ENCODE measurements around the gene ZNF469.

The ZNF469 gene

GRCh38 chr16:88385831-88386815 is 3.4 kb downstream of the ZNF469 start:
- Histone ChIP-seq H3K27me3 (ENCODE audit: control insufficient read depth, insufficient read depth, low read length) (peaks cover 33% of the 10 kb centered on the region), H3K36me3 (ENCODE audit: control insufficient read depth, insufficient read depth, low read length) (no peaks in the 10 kb centered on the region), H3K9me3 (ENCODE audit: control insufficient read depth, low read length) (no peaks in the 10 kb centered on the region), H3K4me1 (ENCODE audit: control insufficient read depth, insufficient read depth, low read length) (peaks cover 26% of the 10 kb centered on the region), H3K9ac (ENCODE audit: low read length) (no peak overlapping the region), H3K4me3 (ENCODE audit: low read length) (no peak overlapping the region)

- Histone ChIP-seq H3K36me3 (ENCODE audit: control insufficient read depth, insufficient read depth, low read length) (no peaks in the 10 kb centered on the region), H3K4me1 (ENCODE audit: control insufficient read depth, insufficient read depth, low read length) (peaks cover 26% of the 10 kb centered on the region), H3K9me3 (ENCODE audit: control insufficient read depth, low read length) (no peaks in the 10 kb centered on the region), H3K27me3 (ENCODE audit: control insufficient read depth, insufficient read depth, low read length) (peaks cover 25% of the 10 kb centered on the region), H3K4me3 (ENCODE audit: low read length) (no peak overlapping the region), H3K9ac (ENCODE audit: low read length) (peak overlapping the region; percentile 53)
Observed at GRCh38 chr16:88387180-88387765, 4.5 kb downstream of the ZNF469 start.

GRCh38 chr16:88387941-88388627 is 5.3 kb downstream of the ZNF469 start:
- no peak overlapping the region for H3K4me3 ChIP-seq (ENCODE audit: low read length)
- H3K9ac ChIP-seq (ENCODE audit: low read length) = peak overlapping the region; percentile 53
- H3K9me3 ChIP-seq (ENCODE audit: control insufficient read depth, low read length) = no peaks in the 10 kb centered on the region
- H3K36me3 ChIP-seq (ENCODE audit: control insufficient read depth, insufficient read depth, low read length) = no peaks in the 10 kb centered on the region
- peaks cover 26% of the 10 kb centered on the region for H3K4me1 ChIP-seq (ENCODE audit: control insufficient read depth, insufficient read depth, low read length)
- H3K27me3 ChIP-seq (ENCODE audit: control insufficient read depth, insufficient read depth, low read length) = peaks cover 19% of the 10 kb centered on the region

GRCh38 chr16:88389191-88389590 is 6.4 kb downstream of the ZNF469 start:
- Histone ChIP-seq H3K27me3 (ENCODE audit: control insufficient read depth, insufficient read depth, low read length) (peaks cover 11% of the 10 kb centered on the region), H3K4me1 (ENCODE audit: control insufficient read depth, insufficient read depth, low read length) (peaks cover 21% of the 10 kb centered on the region), H3K4me3 (ENCODE audit: low read length) (no peak overlapping the region), H3K36me3 (ENCODE audit: control insufficient read depth, insufficient read depth, low read length) (no peaks in the 10 kb centered on the region), H3K9me3 (ENCODE audit: control insufficient read depth, low read length) (no peaks in the 10 kb centered on the region), H3K9ac (ENCODE audit: low read length) (no peak overlapping the region)

- Histone ChIP-seq H3K36me3 (ENCODE audit: control insufficient read depth, insufficient read depth, low read length) (no peaks in the 10 kb centered on the region), H3K27me3 (ENCODE audit: control insufficient read depth, insufficient read depth, low read length) (peaks cover 6% of the 10 kb centered on the region), H3K4me1 (ENCODE audit: control insufficient read depth, insufficient read depth, low read length) (peaks cover 18% of the 10 kb centered on the region), H3K9me3 (ENCODE audit: control insufficient read depth, low read length) (no peaks in the 10 kb centered on the region), H3K9ac (ENCODE audit: low read length) (no peak overlapping the region), H3K4me3 (ENCODE audit: low read length) (no peak overlapping the region)
Observed at GRCh38 chr16:88389621-88390160, 6.9 kb downstream of the ZNF469 start.

GRCh38 chr16:88390265-88390664 is 7.5 kb downstream of the ZNF469 start:
- H3K9ac ChIP-seq (ENCODE audit: low read length) = no peak overlapping the region
- H3K4me1 ChIP-seq (ENCODE audit: control insufficient read depth, insufficient read depth, low read length) = peaks cover 18% of the 10 kb centered on the region
- no peak overlapping the region for H3K4me3 ChIP-seq (ENCODE audit: low read length)
- H3K36me3 ChIP-seq (ENCODE audit: control insufficient read depth, insufficient read depth, low read length) = no peaks in the 10 kb centered on the region
- H3K9me3 ChIP-seq (ENCODE audit: control insufficient read depth, low read length) = no peaks in the 10 kb centered on the region
- peaks cover 3% of the 10 kb centered on the region for H3K27me3 ChIP-seq (ENCODE audit: control insufficient read depth, insufficient read depth, low read length)

- Histone ChIP-seq H3K4me1 (ENCODE audit: control insufficient read depth, insufficient read depth, low read length) (peaks cover 18% of the 10 kb centered on the region), H3K9ac (ENCODE audit: low read length) (no peak overlapping the region), H3K36me3 (ENCODE audit: control insufficient read depth, insufficient read depth, low read length) (no peaks in the 10 kb centered on the region), H3K27me3 (ENCODE audit: control insufficient read depth, insufficient read depth, low read length) (peaks cover 3% of the 10 kb centered on the region), H3K9me3 (ENCODE audit: control insufficient read depth, low read length) (no peaks in the 10 kb centered on the region), H3K4me3 (ENCODE audit: low read length) (no peak overlapping the region)
Observed at GRCh38 chr16:88390735-88391134, 8.0 kb downstream of the ZNF469 start.

- Histone ChIP-seq H3K4me3 (ENCODE audit: low read length) (no peak overlapping the region), H3K27me3 (ENCODE audit: control insufficient read depth, insufficient read depth, low read length) (peaks cover 3% of the 10 kb centered on the region), H3K9ac (ENCODE audit: low read length) (no peak overlapping the region), H3K4me1 (ENCODE audit: control insufficient read depth, insufficient read depth, low read length) (peaks cover 18% of the 10 kb centered on the region), H3K36me3 (ENCODE audit: control insufficient read depth, insufficient read depth, low read length) (no peaks in the 10 kb centered on the region), H3K9me3 (ENCODE audit: control insufficient read depth, low read length) (no peaks in the 10 kb centered on the region)
Observed at GRCh38 chr16:88391144-88391850, 8.5 kb downstream of the ZNF469 start.

GRCh38 chr16:88392111-88392510 is 9.4 kb downstream of the ZNF469 start:
- Histone ChIP-seq H3K4me1 (ENCODE audit: control insufficient read depth, insufficient read depth, low read length) (peaks cover 18% of the 10 kb centered on the region), H3K9ac (ENCODE audit: low read length) (no peak overlapping the region), H3K9me3 (ENCODE audit: control insufficient read depth, low read length) (no peaks in the 10 kb centered on the region), H3K27me3 (ENCODE audit: control insufficient read depth, insufficient read depth, low read length) (peaks cover 3% of the 10 kb centered on the region), H3K4me3 (ENCODE audit: low read length) (no peak overlapping the region), H3K36me3 (ENCODE audit: control insufficient read depth, insufficient read depth, low read length) (no peaks in the 10 kb centered on the region)

- H3K4me1 ChIP-seq (ENCODE audit: control insufficient read depth, insufficient read depth, low read length) = peaks cover 14% of the 10 kb centered on the region
- H3K9me3 ChIP-seq (ENCODE audit: control insufficient read depth, low read length) = no peaks in the 10 kb centered on the region
- H3K36me3 ChIP-seq (ENCODE audit: control insufficient read depth, insufficient read depth, low read length) = no peaks in the 10 kb centered on the region
- H3K27me3 ChIP-seq (ENCODE audit: control insufficient read depth, insufficient read depth, low read length) = peaks cover 3% of the 10 kb centered on the region
- H3K9ac ChIP-seq (ENCODE audit: low read length) = no peak overlapping the region
- no peak overlapping the region for H3K4me3 ChIP-seq (ENCODE audit: low read length)
Observed at GRCh38 chr16:88392616-88393015, 9.9 kb downstream of the ZNF469 start.

GRCh38 chr16:88393034-88393433 is 10.3 kb downstream of the ZNF469 start:
- Histone ChIP-seq H3K9me3 (ENCODE audit: control insufficient read depth, low read length) (no peaks in the 10 kb centered on the region), H3K27me3 (ENCODE audit: control insufficient read depth, insufficient read depth, low read length) (peaks cover 3% of the 10 kb centered on the region)

More at GRCh38 chr16:88393034-88393433, 10.3 kb downstream of the ZNF469 start:
- Histone ChIP-seq H3K4me1 (ENCODE audit: control insufficient read depth, insufficient read depth, low read length) (peaks cover 10% of the 10 kb centered on the region), H3K4me3 (ENCODE audit: low read length) (no peak overlapping the region), H3K9ac (ENCODE audit: low read length) (no peak overlapping the region), H3K36me3 (ENCODE audit: control insufficient read depth, insufficient read depth, low read length) (no peaks in the 10 kb centered on the region)
